Measurements from ENCODE around the gene PPP1R27.
"Not testable (repeated sequence)": the region's sequence is repeated elsewhere in the genome, so short reads cannot be mapped to it uniquely, and the experiment has no call there.

The PPP1R27 gene

GRCh38 chr17:81840826-81841778 lies 6.3 kb upstream of the PPP1R27 start:
- DNase-seq: no peak

- not testable (repeated sequence) for DNase-seq
These were observed 5.2 kb upstream of the PPP1R27 start for GRCh38 chr17:81840059-81840458.

GRCh38 chr17:81839301-81839700 lies 4.5 kb upstream of the PPP1R27 start:
- DNase-seq: no peak

- no peak for DNase-seq
These were observed 4.0 kb upstream of the PPP1R27 start for GRCh38 chr17:81838753-81839255.

- DNase-seq: no peak
These were observed 2.8 kb upstream of the PPP1R27 start for GRCh38 chr17:81837641-81838040.

GRCh38 chr17:81833921-81834830 lies 674 bp downstream of the PPP1R27 start:
- DNase-seq: no peak

GRCh38 chr17:81833160-81833920 lies 1.5 kb downstream of the PPP1R27 start, which contains the start of gene MCRIP1:
TSS of gene MCRIP1 (minus strand) at chr17:81833291. CDS start at chr17:81824506, 8,785 bp downstream.
- peak; percentile 76 for DNase-seq

GRCh38 chr17:81832608-81833159 lies 2.2 kb downstream of the PPP1R27 start:
- DNase-seq: no peak

- DNase-seq: no peak
These were observed 2.8 kb downstream of the PPP1R27 start for GRCh38 chr17:81831957-81832607.

GRCh38 chr17:81831563-81831956 lies 3.3 kb downstream of the PPP1R27 start:
- DNase-seq: no peak

- DNase-seq: no peak
These were observed 5.0 kb downstream of the PPP1R27 start for GRCh38 chr17:81829858-81830257.

GRCh38 chr17:81828656-81829055 lies 6.2 kb downstream of the PPP1R27 start:
- no peak for DNase-seq

GRCh38 chr17:81825841-81826466 lies 8.9 kb downstream of the PPP1R27 start:
- DNase-seq: no peak

GRCh38 chr17:81824595-81824994 lies 10.3 kb downstream of the PPP1R27 start:
- DNase-seq: no peak

GRCh38 chr17:81823820-81824550 lies 10.9 kb downstream of the PPP1R27 start:
- DNase-seq: no peak

GRCh38 chr17:81822996-81823819 lies 11.6 kb downstream of the PPP1R27 start:
- no peak for DNase-seq

GRCh38 chr17:81822312-81822637 lies 12.6 kb downstream of the PPP1R27 start:
- DNase-seq: no peak

GRCh38 chr17:81821603-81822311 lies 13.1 kb downstream of the PPP1R27 start:
- peak; percentile 83 for DNase-seq

- DNase-seq: no peak
These were observed 13.7 kb downstream of the PPP1R27 start for GRCh38 chr17:81821147-81821546.

Measured in NCI-H2081 treated with DMSO at 0.1 percent for 48 hours (cell line).